ENCODE measurements around the gene MIER2. TPM values are rescaled to one million over a fixed set of nuclear protein-coding genes. Genes with fewer than 3 reads are reported as not detected.

Gene MIER2
- total and polyA plus RNA-seq, 10 donors, result 19.2 to 66.5 (median 30.7) TPM

DNA sequence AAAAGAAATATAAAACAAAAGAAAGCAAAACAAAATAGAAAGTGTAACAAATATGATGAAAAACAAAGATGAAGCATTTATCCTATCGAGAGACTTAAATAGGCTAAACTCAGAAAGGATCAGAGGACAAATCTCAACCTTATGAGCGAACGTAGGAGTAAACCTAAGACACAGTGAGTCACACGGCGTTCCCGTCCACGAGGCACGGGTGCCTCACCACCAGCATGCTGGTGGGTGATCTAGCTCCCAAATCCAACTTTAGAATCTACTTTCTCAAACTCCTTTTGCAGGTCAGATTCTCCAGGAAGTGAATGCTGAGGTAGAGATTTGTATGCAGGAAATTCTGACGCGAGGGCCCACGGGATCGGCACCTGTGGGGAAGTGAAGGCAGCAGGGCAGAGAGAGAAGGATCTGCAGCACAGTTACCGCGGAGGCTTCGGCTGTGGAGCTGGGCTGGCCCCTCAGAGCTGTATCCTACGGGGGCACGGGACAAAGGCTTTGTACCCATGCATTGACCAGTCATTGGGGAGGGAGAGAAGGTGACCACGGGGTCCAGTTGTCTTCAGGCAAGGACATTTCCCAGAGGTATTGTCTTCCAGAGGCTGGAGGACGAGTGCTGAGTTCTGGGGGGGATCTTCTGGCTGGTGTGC, 7.5 kb upstream of the MIER2 start:
- peak; percentile 68 for DNase-seq
- WGBS, 5 donors, result 62 to 72% (median 69%) methylated on average over 19 of the region's 19 CpGs

GRCh38 chr19:347946-348861, 3.6 kb upstream of the MIER2 start:
- TF ChIP-seq POLR2A (IDR thresholded peaks at IDR 0.05), result no peak
- TF ChIP-seq CTCF (IDR thresholded peaks at IDR 0.05 in 8 of 11, conservative IDR thresholded peaks at IDR 0.05 in 3 of 11), result no peak
- intact Hi-C loops (cut with DNase I; ENCODE audit: low total_unique reads), result no loop called here
- H3K9me3 ChIP-seq, result peaks cover 0 to 12% (median 6%) of the 10 kb centered on the region in 8 donors
- H3K27ac ChIP-seq, result no peak overlapping the region
- 65 to 76% (median 67%) methylated on average over 26 of the region's 26 CpGs for WGBS, 5 donors
- H3K4me1 ChIP-seq, result peaks cover under 1 to 16% (median 13%) of the 10 kb centered on the region in 6 donors
- H3K36me3 ChIP-seq, result no peaks in the 10 kb centered on the region
- no peak overlapping the region for H3K4me3 ChIP-seq
- H3K27me3 ChIP-seq (replicated peaks in 1 of 7), result peaks cover 0 to 11% (median 0%) of the 10 kb centered on the region in 7 donors
- peak; percentile 29 for DNase-seq

More for the DNA sequence above, 7.5 kb upstream of the MIER2 start:
- intact Hi-C loops (cut with DNase I; ENCODE audit: low total_unique reads), result no loop called here
- peaks cover 4 to 37% (median 27%) of the 10 kb centered on the region in 8 donors for H3K9me3 ChIP-seq
- H3K4me1 ChIP-seq, result no peaks in the 10 kb centered on the region
- TF ChIP-seq POLR2A (IDR thresholded peaks at IDR 0.05) (no peak), CTCF (IDR thresholded peaks at IDR 0.05 in 8 of 11, conservative IDR thresholded peaks at IDR 0.05 in 3 of 11) (no peak), POLR2AphosphoS5 (IDR thresholded peaks at IDR 0.05) (no peak)
- no peak overlapping the region for H3K4me3 ChIP-seq
- H3K27me3 ChIP-seq (replicated peaks in 1 of 7), result no peaks in the 10 kb centered on the region
- H3K27ac ChIP-seq, result no peak overlapping the region
- H3K36me3 ChIP-seq, result no peaks in the 10 kb centered on the region

GRCh38 chr19:345320-345879, 804 bp upstream of the MIER2 start:
- DNase-seq, result peak; percentile 64
- peak overlapping the region; percentile 40 to 95 (median 72) for H3K4me3 ChIP-seq
- H3K36me3 ChIP-seq, result peaks cover 0 to 7% (median 0%) of the 10 kb centered on the region in 6 donors
- intact Hi-C loops (cut with DNase I; ENCODE audit: low total_unique reads), result no loop called here
- H3K4me1 ChIP-seq, result peaks cover 14 to 44% (median 40%) of the 10 kb centered on the region in 6 donors
- H3K9me3 ChIP-seq, result no peaks in the 10 kb centered on the region
- H3K27ac ChIP-seq, result peak overlapping the region in 1 of 8 donors; percentile 87
- TF ChIP-seq POLR2AphosphoS5 (IDR thresholded peaks at IDR 0.05) (no peak), POLR2A (IDR thresholded peaks at IDR 0.05) (no peak), CTCF (IDR thresholded peaks at IDR 0.05 in 8 of 11, conservative IDR thresholded peaks at IDR 0.05 in 3 of 11) (no peak)
- peaks cover 0 to 11% (median 0%) of the 10 kb centered on the region in 7 donors for H3K27me3 ChIP-seq (replicated peaks in 1 of 7)
- 63 to 83% (median 63%) methylated on average over 18 to 23 of the region's 23 CpGs for WGBS, 5 donors
